Gastrocnemius medialis (tissue), 4 donors: Measurements from ENCODE around the gene PKP4.

Source experiments
- CTCF ChIP-seq, 5 experiments: fragments of 450-650 bp in 3 of 5; fragments of 200-600 bp in 2 of 5; sonication (generic) in 2 of 5; IDR thresholded peaks in 4 of 5; conservative IDR thresholded peaks in 1 of 5; 1 replicate in 4 of 5; 2 replicates in 1 of 5; pipeline ENCODE4 v1.5.1; 2016 to 2019; ENCODE audit warnings: antibody characterized with exemption in 5 of 5, mild to moderate bottlenecking in 3 of 5, moderate library complexity in 3 of 5
- POLR2A ChIP-seq, 2 donors: fragments of 450-650 bp; IDR thresholded peaks; one replicate each; pipeline ENCODE4 v1.6.1; 2017; ENCODE audit warnings: antibody characterized with exemption in 2 of 2, mild to moderate bottlenecking in 2 of 2, moderate library complexity in 2 of 2

GRCh38 chr2:158715357-158715756 is 258.6 kb downstream of the PKP4 start:
- TF ChIP-seq CTCF (IDR thresholded peaks at IDR 0.05 in 4 of 5, conservative IDR thresholded peaks at IDR 0.05 in 1 of 5) = no peak
- TF ChIP-seq POLR2A (IDR thresholded peaks at IDR 0.05) = no peak
